ENCODE data around the gene AOC1. TPM values are rescaled to one million over a fixed set of nuclear protein-coding genes. Genes with fewer than 3 reads are reported as not detected.

Gene AOC1
- total and polyA plus RNA-seq, 12 donors: 0.04 to 1.2 (median 0.32) TPM; not detected in 3

GRCh38 chr7:150891740-150892139, 39.4 kb downstream of the AOC1 start:
- 80 to 85% methylated on average over 5 of the region's 5 CpGs for WGBS, 2 donors
- DNase-seq (no peak), ATAC-seq (peak in 1 of 8 donors; percentile 22)
- Histone ChIP-seq H3K4me1 (no peaks in the 10 kb centered on the region), H3K36me3 (no peaks in the 10 kb centered on the region), H3K27ac (no peak overlapping the region), H3K4me3 (no peak overlapping the region), H3K27me3 (peaks cover 0 to 11% (median 8%) of the 10 kb centered on the region in 7 donors), H3K9me3 (peaks cover 0 to 17% (median 7%) of the 10 kb centered on the region in 11 donors)
- intact Hi-C loops (cut with DNase I): loop anchor here in 1 of 10 donors (10.0 kb wide), 2 partner anchors 123 to 223 kb away; no protein-coding TSS in a partner anchor
- no peak for TF ChIP-seq CTCF (IDR thresholded peaks at IDR 0.05)

GRCh38 chr7:150895809-150896208, 43.5 kb downstream of the AOC1 start:
- no peaks in the 10 kb centered on the region for H3K36me3 ChIP-seq
- no peak overlapping the region for H3K27ac ChIP-seq
- ATAC-seq (no peak), DNase-seq (no peak)
- intact Hi-C loops (cut with DNase I): loop anchor here in 2 of 10 donors (5.0 to 10.0 kb wide), 3 partner anchors 56 to 219 kb away; no protein-coding TSS in a partner anchor
- peaks cover 0 to 46% (median 32%) of the 10 kb centered on the region in 7 donors for H3K27me3 ChIP-seq
- peaks cover 0 to 17% (median 7%) of the 10 kb centered on the region in 11 donors for H3K9me3 ChIP-seq
- no peak for TF ChIP-seq CTCF (IDR thresholded peaks at IDR 0.05)
- no peak overlapping the region for H3K4me3 ChIP-seq
- peaks cover 0 to 7% (median 0%) of the 10 kb centered on the region in 9 donors for H3K4me1 ChIP-seq
- WGBS, 2 donors: 72 to 78% methylated on average over 2 of the region's 2 CpGs

GRCh38 chr7:150896562-150897209, 44.4 kb downstream of the AOC1 start:
- Histone ChIP-seq H3K4me1 (peaks cover 0 to 7% (median under 1%) of the 10 kb centered on the region in 9 donors), H3K9me3 (peaks cover 0 to 17% (median 7%) of the 10 kb centered on the region in 11 donors), H3K4me3 (no peak overlapping the region), H3K27ac (no peak overlapping the region), H3K27me3 (peaks cover 0 to 50% (median 32%) of the 10 kb centered on the region in 7 donors), H3K36me3 (no peaks in the 10 kb centered on the region)
- no peak for ATAC-seq
- intact Hi-C loops (cut with DNase I): loop anchor here in 2 of 10 donors (5.0 to 10.0 kb wide), 3 partner anchors 56 to 218 kb away; no protein-coding TSS in a partner anchor
- WGBS, 2 donors: 64 to 71% methylated on average over 10 of the region's 10 CpGs
- no peak for DNase-seq
- no peak for TF ChIP-seq CTCF (IDR thresholded peaks at IDR 0.05)

GRCh38 chr7:150897502-150898474, 45.5 kb downstream of the AOC1 start:
- intact Hi-C loops (cut with DNase I): loop anchor here (1.0 to 10.0 kb wide), 6 partner anchors 55 to 217 kb away; no protein-coding TSS in a partner anchor
- WGBS, 2 donors: 59 to 73% methylated on average over 22 of the region's 22 CpGs
- no peak overlapping the region for H3K4me3 ChIP-seq

More at GRCh38 chr7:150897502-150898474, 45.5 kb downstream of the AOC1 start:
- peaks cover 0 to 16% (median 7%) of the 10 kb centered on the region in 11 donors for H3K9me3 ChIP-seq
- ATAC-seq (no peak), DNase-seq (no peak)
- no peak overlapping the region for H3K27ac ChIP-seq
- H3K36me3 ChIP-seq: no peaks in the 10 kb centered on the region
- peaks cover 0 to 50% (median 32%) of the 10 kb centered on the region in 7 donors for H3K27me3 ChIP-seq
- TF ChIP-seq CTCF (IDR thresholded peaks at IDR 0.05): no peak
- H3K4me1 ChIP-seq: peaks cover 0 to 17% (median 8%) of the 10 kb centered on the region in 9 donors

Data from heart right ventricle (tissue), 16 donors.